Stomach (tissue), 9 donors: ENCODE measurements around the gene DENND4B. TPM values are rescaled to one million over a fixed set of nuclear protein-coding genes. Genes with fewer than 3 reads are reported as not detected.

Experiments
- DNase-seq, 2 donors: peaks; one replicate each; pipeline versions ENCODE4 v3.0.0 to v3.0.0-alpha.2; 2013 to 2019
- H3K27ac ChIP-seq, 5 donors: fragments of 200-600 bp in 4 of 5; sonication (generic) in 4 of 5; one replicate each; pipeline ENCODE4 v1.5.1; 2013 to 2019; ENCODE audit warnings: mild to moderate bottlenecking in 1 of 5, moderate library complexity in 1 of 5
- H3K27me3 ChIP-seq, 3 donors: fragments of 200-600 bp; sonication (generic); one replicate each; pipeline ENCODE4 v1.5.1; 2017 to 2019; ENCODE audit warnings: mixed run types in 1 of 3
- H3K36me3 ChIP-seq, 4 donors: fragments of 200-600 bp; sonication (generic); 1 replicate in 3 of 4; 2 replicates in 1 of 4; pipeline ENCODE4 v1.5.1; 2016 to 2019
- H3K4me1 ChIP-seq, 4 donors: fragments of 200-600 bp; sonication (generic); one replicate each; pipeline ENCODE4 v1.5.1; 2016 to 2019
- H3K4me3 ChIP-seq, 4 donors: fragments of 200-600 bp; sonication (generic) in 3 of 4; one replicate each; pipeline ENCODE4 v1.5.1; 2016 to 2019; ENCODE audit warnings: mild to moderate bottlenecking in 1 of 4
- H3K9me3 ChIP-seq, 4 donors: fragments of 200-600 bp; sonication (generic); one replicate each; pipeline ENCODE4 v1.5.1; 2016 to 2019
- CTCF ChIP-seq, 7 experiments: fragments of 450-650 bp in 4 of 7; fragments of 200-600 bp in 3 of 7; sonication (generic) in 3 of 7; IDR thresholded peaks; one replicate each; pipeline ENCODE4 v1.5.1; 2016 to 2019; ENCODE audit warnings: antibody characterized with exemption in 7 of 7, control low read depth in 2 of 7, mild to moderate bottlenecking in 1 of 7
- EP300 ChIP-seq: sonication (generic); formaldehyde crosslinking; IDR thresholded peaks from one replicate; pipeline ENCODE4 v1.6.1; 2017; ENCODE audit warnings: antibody characterized with exemption
- POLR2A ChIP-seq, 4 donors: fragments of 450-650 bp; IDR thresholded peaks; one replicate each; pipeline ENCODE4 v1.6.1; 2016; ENCODE audit warnings: antibody characterized with exemption in 4 of 4, control low read depth in 2 of 4, mild to moderate bottlenecking in 1 of 4, moderate library complexity in 1 of 4
- POLR2AphosphoS5 ChIP-seq, 3 donors: sonication (generic); formaldehyde crosslinking; IDR thresholded peaks; one replicate each; pipeline ENCODE4 v1.6.1; 2016; ENCODE audit warnings: antibody characterized with exemption in 3 of 3
- WGBS, 5 donors: extraction: QIAGEN DNeasy Blood & Tissue Kit in 3 of 5; methylation state at CpG; one replicate each; pipeline versions ENCODE4 v1.1.5 to v1.1.7; 2013 to 2018; 5-methylcytosine and 5-hydroxymethylcytosine counted together
- intact Hi-C: fragments of 100-400 bp; cut with DNase I; formaldehyde crosslinking; loops from one replicate; pipeline ENCODE4 v1.15.1; 2023; ENCODE audit warnings: low total_unique reads
- polyA plus RNA-seq, 3 donors: library from polyadenylated mRNA; stranded (reverse); fragments of 200-250 nt; gene quantifications; one replicate each; pipeline ENCODE4 v1.2.3, GENCODE V29; 2013
- total RNA-seq, 5 donors: library from RNA; depleted of rRNA; stranded (reverse); fragments of >200 nt; gene quantifications; one replicate each; pipeline versions ENCODE4 v1.1.0 to v1.2.3, GENCODE V29; 2014 to 2016
- donor health status: healthy with polysubstance abuse.
- donor health status: Bipolar disorder and iron deficiency.
- donor health status: healthy.

The DENND4B gene
- total and polyA plus RNA-seq, 8 donors: 11.8 to 73.0 (median 25.9) TPM

GRCh38 chr1:153945795-153946621, 510 bp downstream of the DENND4B start:
- WGBS, 5 donors: 0 to 1% (median 1%) methylated on average over 27 to 95 of the region's 95 CpGs
- DNase-seq: peak; percentile 86 to 93
- no peak for TF ChIP-seq EP300
- TF ChIP-seq POLR2A (IDR thresholded peaks at IDR 0.05): no peak
- TF ChIP-seq CTCF (IDR thresholded peaks at IDR 0.05): peak in 1 of 7 experiments; percentile 6
- peak; percentile 65 to 85 (median 83) for TF ChIP-seq POLR2AphosphoS5 (IDR thresholded peaks at IDR 0.05)
- no peaks in the 10 kb centered on the region for H3K27me3 ChIP-seq
- H3K36me3 ChIP-seq: peaks cover 22 to 71% (median 69%) of the 10 kb centered on the region in 4 donors
- no peaks in the 10 kb centered on the region for H3K9me3 ChIP-seq
- H3K4me3 ChIP-seq: peak overlapping the region; percentile 84 to 99 (median 94)
- intact Hi-C loops: loop anchor here (10.0 kb wide), 1 partner anchor 151 kb away; no protein-coding TSS in a partner anchor
- peak overlapping the region; percentile 91 to 100 (median 98) for H3K27ac ChIP-seq
- H3K4me1 ChIP-seq: peaks cover 9 to 38% (median 27%) of the 10 kb centered on the region in 4 donors

- TF ChIP-seq POLR2AphosphoS5 (IDR thresholded peaks at IDR 0.05) (no peak), CTCF (IDR thresholded peaks at IDR 0.05) (no peak), POLR2A (IDR thresholded peaks at IDR 0.05) (peak in 1 of 4 donors; percentile 27), EP300 (no peak)
- peak overlapping the region; percentile 91 to 100 (median 98) for H3K27ac ChIP-seq
- H3K36me3 ChIP-seq: peaks cover 23 to 71% (median 69%) of the 10 kb centered on the region in 4 donors
- intact Hi-C loops: loop anchor here (10.0 kb wide), 1 partner anchor 150 kb away; no protein-coding TSS in a partner anchor
- peak overlapping the region; percentile 84 to 99 (median 94) for H3K4me3 ChIP-seq
- peaks cover 9 to 38% (median 27%) of the 10 kb centered on the region in 4 donors for H3K4me1 ChIP-seq
- DNase-seq: peak; percentile 51 to 78
- no peaks in the 10 kb centered on the region for H3K9me3 ChIP-seq
- no peaks in the 10 kb centered on the region for H3K27me3 ChIP-seq
- 15 to 29% (median 25%) methylated on average over 7 to 12 of the region's 12 CpGs for WGBS, 5 donors
These were observed 1.3 kb downstream of the DENND4B start for GRCh38 chr1:153945131-153945794.

- no peak for TF ChIP-seq EP300
- peaks cover 27 to 71% (median 69%) of the 10 kb centered on the region in 4 donors for H3K36me3 ChIP-seq
- no peaks in the 10 kb centered on the region for H3K9me3 ChIP-seq
- no peak for DNase-seq
- 57 to 71% (median 63%) methylated on average over 3 of the region's 3 CpGs for WGBS, 5 donors
- H3K4me3 ChIP-seq: peak overlapping the region; percentile 84 to 99 (median 94)
- intact Hi-C loops: loop anchor here (10.0 kb wide), 1 partner anchor 150 kb away; no protein-coding TSS in a partner anchor
- peak overlapping the region; percentile 91 to 100 (median 98) for H3K27ac ChIP-seq
- H3K4me1 ChIP-seq: peaks cover 9 to 38% (median 27%) of the 10 kb centered on the region in 4 donors
- no peaks in the 10 kb centered on the region for H3K27me3 ChIP-seq
These were observed 1.7 kb downstream of the DENND4B start for GRCh38 chr1:153944827-153945117.

GRCh38 chr1:153944005-153944826, 2.3 kb downstream of the DENND4B start:
- no peak for DNase-seq
- H3K9me3 ChIP-seq: no peaks in the 10 kb centered on the region
- WGBS, 5 donors: 83 to 87% (median 86%) methylated on average over 3 to 15 of the region's 15 CpGs
- H3K27me3 ChIP-seq: no peaks in the 10 kb centered on the region
- intact Hi-C loops: loop anchor here (10.0 kb wide), 1 partner anchor 149 kb away; no protein-coding TSS in a partner anchor
- peak overlapping the region in 4 of 5 donors; percentile 91 to 100 (median 99) for H3K27ac ChIP-seq
- peaks cover 31 to 71% (median 69%) of the 10 kb centered on the region in 4 donors for H3K36me3 ChIP-seq
- peaks cover 9 to 38% (median 27%) of the 10 kb centered on the region in 4 donors for H3K4me1 ChIP-seq
- TF ChIP-seq POLR2A (IDR thresholded peaks at IDR 0.05): no peak
- no peak for TF ChIP-seq EP300
- H3K4me3 ChIP-seq: peak overlapping the region; percentile 84 to 99 (median 94)
